Ishikawa (cell line): ENCODE data around the gene MNX1.

Experiments
- CEBPB ChIP-seq: IDR thresholded peaks from 2 replicates; pipeline ENCODE4 v1.6.1; 2012
- CREB1 ChIP-seq: IDR thresholded peaks from 2 replicates; pipeline ENCODE4 v1.6.1; 2012; ENCODE audit warnings: low read depth
- EGR1 ChIP-seq: IDR thresholded peaks from 2 replicates; pipeline ENCODE4 v1.6.1; 2012
- EP300 ChIP-seq: IDR thresholded peaks from 2 replicates; pipeline ENCODE4 v1.6.1; 2012; ENCODE audit warnings: borderline replicate concordance
- FOXM1 ChIP-seq: IDR thresholded peaks from 2 replicates; pipeline ENCODE4 v1.6.1; 2012; ENCODE audit warnings: low read depth, borderline replicate concordance
- MAX ChIP-seq: IDR thresholded peaks from 2 replicates; pipeline ENCODE4 v1.6.1; 2012
- RAD21 ChIP-seq: IDR thresholded peaks from 2 replicates; pipeline ENCODE4 v1.6.1; 2012; ENCODE audit warnings: low read depth
- TAF1 ChIP-seq: IDR thresholded peaks from 2 replicates; pipeline ENCODE4 v1.6.1; 2012; ENCODE audit warnings: low read depth, mild to moderate bottlenecking
- TEAD4 ChIP-seq: IDR thresholded peaks from 2 replicates; pipeline ENCODE4 v1.6.1; 2012
- USF1 ChIP-seq: IDR thresholded peaks from 2 replicates; pipeline ENCODE4 v1.6.1; 2012
- YY1 ChIP-seq: IDR thresholded peaks from 2 replicates; pipeline ENCODE4 v1.6.1; 2012; ENCODE audit warnings: low read depth
- ZBTB7A ChIP-seq: IDR thresholded peaks from 2 replicates; pipeline ENCODE4 v1.6.1; 2012; ENCODE audit warnings: low read depth
- TF ChIP-seq, protein P1 (sequence below): IDR thresholded peaks from 2 replicates; pipeline ENCODE4 v1.6.1; 2012; ENCODE audit warnings: low read depth, mild to moderate bottlenecking

DNA sequence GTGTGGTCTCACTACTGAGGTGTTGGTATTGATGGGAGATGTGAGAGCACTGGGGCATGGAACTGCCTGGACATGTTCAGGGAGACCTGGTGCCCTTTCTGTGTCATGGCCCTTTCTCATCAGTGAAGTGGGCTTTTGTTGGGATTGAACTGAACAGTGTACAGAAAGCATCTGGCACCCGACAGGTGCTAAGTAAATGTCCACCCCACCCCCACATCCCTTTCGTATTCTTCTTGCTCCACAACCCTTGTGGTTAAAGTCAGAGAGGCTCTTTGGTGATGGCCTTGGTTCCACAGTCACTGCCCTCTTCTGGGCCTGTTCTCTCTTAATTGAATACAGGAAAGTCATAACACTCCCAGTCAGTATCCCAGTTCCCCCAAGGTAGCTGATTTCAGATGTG lies 55.5 kb downstream of the MNX1 start:
- TF ChIP-seq ZBTB7A = no peak
- no peak for TF ChIP-seq USF1
- no peak for TF ChIP-seq TAF1
- TF ChIP-seq YY1 = no peak
- no peak for TF ChIP-seq CREB1
- TF ChIP-seq, protein P1, sequence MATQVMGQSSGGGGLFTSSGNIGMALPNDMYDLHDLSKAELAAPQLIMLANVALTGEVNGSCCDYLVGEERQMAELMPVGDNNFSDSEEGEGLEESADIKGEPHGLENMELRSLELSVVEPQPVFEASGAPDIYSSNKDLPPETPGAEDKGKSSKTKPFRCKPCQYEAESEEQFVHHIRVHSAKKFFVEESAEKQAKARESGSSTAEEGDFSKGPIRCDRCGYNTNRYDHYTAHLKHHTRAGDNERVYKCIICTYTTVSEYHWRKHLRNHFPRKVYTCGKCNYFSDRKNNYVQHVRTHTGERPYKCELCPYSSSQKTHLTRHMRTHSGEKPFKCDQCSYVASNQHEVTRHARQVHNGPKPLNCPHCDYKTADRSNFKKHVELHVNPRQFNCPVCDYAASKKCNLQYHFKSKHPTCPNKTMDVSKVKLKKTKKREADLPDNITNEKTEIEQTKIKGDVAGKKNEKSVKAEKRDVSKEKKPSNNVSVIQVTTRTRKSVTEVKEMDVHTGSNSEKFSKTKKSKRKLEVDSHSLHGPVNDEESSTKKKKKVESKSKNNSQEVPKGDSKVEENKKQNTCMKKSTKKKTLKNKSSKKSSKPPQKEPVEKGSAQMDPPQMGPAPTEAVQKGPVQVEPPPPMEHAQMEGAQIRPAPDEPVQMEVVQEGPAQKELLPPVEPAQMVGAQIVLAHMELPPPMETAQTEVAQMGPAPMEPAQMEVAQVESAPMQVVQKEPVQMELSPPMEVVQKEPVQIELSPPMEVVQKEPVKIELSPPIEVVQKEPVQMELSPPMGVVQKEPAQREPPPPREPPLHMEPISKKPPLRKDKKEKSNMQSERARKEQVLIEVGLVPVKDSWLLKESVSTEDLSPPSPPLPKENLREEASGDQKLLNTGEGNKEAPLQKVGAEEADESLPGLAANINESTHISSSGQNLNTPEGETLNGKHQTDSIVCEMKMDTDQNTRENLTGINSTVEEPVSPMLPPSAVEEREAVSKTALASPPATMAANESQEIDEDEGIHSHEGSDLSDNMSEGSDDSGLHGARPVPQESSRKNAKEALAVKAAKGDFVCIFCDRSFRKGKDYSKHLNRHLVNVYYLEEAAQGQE = no peak
- no peak for TF ChIP-seq RAD21
- TF ChIP-seq CEBPB = no peak
- TF ChIP-seq MAX = no peak
- TF ChIP-seq EP300 = no peak
- TF ChIP-seq EGR1 = no peak
- TF ChIP-seq TEAD4 = no peak
- TF ChIP-seq FOXM1 = no peak
